Thoracic aorta (tissue), 2 donors: ENCODE measurements around the gene CACYBP. TPM values are rescaled to one million over a fixed set of nuclear protein-coding genes. Genes with fewer than 3 reads are reported as not detected.

Experiments used
- ATAC-seq: fragments of 150-250 bp; one replicate; pipeline ENCODE4 v1.8.0; 2017; ENCODE audit warnings: low read depth; ENCODE audit not compliant: insufficient number of reproducible peaks, low FRiP score
- DNase-seq: peaks from one replicate; pipeline ENCODE4 v3.0.0-alpha.2; 2020; ENCODE audit warnings: low spot score
- H3K27ac ChIP-seq, 2 donors: fragments of 200-600 bp; sonication (generic); 1 replicate in 1 of 2; 2 replicates in 1 of 2; pipeline ENCODE4 v1.5.1; 2016; ENCODE audit warnings: mild to moderate bottlenecking in 2 of 2, moderate library complexity in 2 of 2
- H3K27me3 ChIP-seq: fragments of 200-600 bp; sonication (generic); replicated peaks from 2 replicates; pipeline ENCODE4 v1.6.0; 2016; ENCODE audit warnings: mild to moderate bottlenecking; ENCODE audit not compliant: insufficient read depth
- H3K36me3 ChIP-seq: fragments of 200-600 bp; sonication (generic); one replicate; pipeline ENCODE4 v1.5.1; 2016
- H3K4me1 ChIP-seq, 2 donors: fragments of 200-600 bp; sonication (generic); 1 replicate in 1 of 2; 2 replicates in 1 of 2; pipeline versions ENCODE4 v1.5.1 to v1.6.0; 2016; ENCODE audit warnings: low read depth in 2 of 2, mild to moderate bottlenecking in 1 of 2; ENCODE audit not compliant: control insufficient read depth in 1 of 2
- H3K4me3 ChIP-seq: fragments of 200-600 bp; sonication (generic); 2 replicates; pipeline ENCODE4 v1.5.1; 2016; ENCODE audit warnings: mild to moderate bottlenecking
- H3K9me3 ChIP-seq: fragments of 200-600 bp; sonication (generic); 2 replicates; pipeline ENCODE4 v1.5.1; 2016
- total RNA-seq, 2 donors: library from RNA; depleted of rRNA; stranded (reverse); fragments of >200 nt; gene quantifications; one replicate each; pipeline versions ENCODE4 v1.1.0 to v1.2.3, GENCODE V29; 2016
- TF ChIP-seq, protein P1 (sequence below): fragments of 200-600 bp; sonication (generic); IDR thresholded peaks from one replicate; pipeline ENCODE4 v1.5.1; 2019; ENCODE audit warnings: antibody characterized with exemption

The CACYBP gene
- total RNA-seq, 2 donors from 2014 or later: 54.8 to 55.0 TPM

DNA sequence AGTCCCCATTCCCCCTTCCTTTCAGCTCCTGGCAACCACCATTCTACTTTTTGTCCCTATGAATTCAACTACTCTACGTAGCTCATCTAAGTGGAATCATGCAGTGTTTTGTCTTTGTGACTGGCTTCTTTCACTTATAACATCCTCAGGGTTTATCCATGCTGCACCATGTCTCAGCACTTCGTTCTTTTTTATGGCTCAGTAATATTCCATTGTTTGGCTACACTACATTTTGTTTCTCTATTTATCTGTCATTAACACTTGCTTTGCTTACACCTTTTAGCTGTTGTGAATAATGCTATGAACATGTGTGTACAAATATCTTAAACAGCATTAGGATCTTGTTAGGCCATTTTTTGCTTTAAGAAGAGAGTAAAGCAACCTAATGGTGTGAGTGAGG lies 25.0 kb downstream of the CACYBP start:
- Histone ChIP-seq H3K4me3 (no peak overlapping the region), H3K9me3 (no peaks in the 10 kb centered on the region), H3K27ac (no peak overlapping the region), H3K36me3 (no peaks in the 10 kb centered on the region), H3K4me1 (peaks cover 5 to 13% of the 10 kb centered on the region in 2 donors), H3K27me3 (no peaks in the 10 kb centered on the region)
- no peak for ATAC-seq
- no peak for DNase-seq
- TF ChIP-seq, protein P1, sequence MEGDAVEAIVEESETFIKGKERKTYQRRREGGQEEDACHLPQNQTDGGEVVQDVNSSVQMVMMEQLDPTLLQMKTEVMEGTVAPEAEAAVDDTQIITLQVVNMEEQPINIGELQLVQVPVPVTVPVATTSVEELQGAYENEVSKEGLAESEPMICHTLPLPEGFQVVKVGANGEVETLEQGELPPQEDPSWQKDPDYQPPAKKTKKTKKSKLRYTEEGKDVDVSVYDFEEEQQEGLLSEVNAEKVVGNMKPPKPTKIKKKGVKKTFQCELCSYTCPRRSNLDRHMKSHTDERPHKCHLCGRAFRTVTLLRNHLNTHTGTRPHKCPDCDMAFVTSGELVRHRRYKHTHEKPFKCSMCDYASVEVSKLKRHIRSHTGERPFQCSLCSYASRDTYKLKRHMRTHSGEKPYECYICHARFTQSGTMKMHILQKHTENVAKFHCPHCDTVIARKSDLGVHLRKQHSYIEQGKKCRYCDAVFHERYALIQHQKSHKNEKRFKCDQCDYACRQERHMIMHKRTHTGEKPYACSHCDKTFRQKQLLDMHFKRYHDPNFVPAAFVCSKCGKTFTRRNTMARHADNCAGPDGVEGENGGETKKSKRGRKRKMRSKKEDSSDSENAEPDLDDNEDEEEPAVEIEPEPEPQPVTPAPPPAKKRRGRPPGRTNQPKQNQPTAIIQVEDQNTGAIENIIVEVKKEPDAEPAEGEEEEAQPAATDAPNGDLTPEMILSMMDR: no peak

DNA sequence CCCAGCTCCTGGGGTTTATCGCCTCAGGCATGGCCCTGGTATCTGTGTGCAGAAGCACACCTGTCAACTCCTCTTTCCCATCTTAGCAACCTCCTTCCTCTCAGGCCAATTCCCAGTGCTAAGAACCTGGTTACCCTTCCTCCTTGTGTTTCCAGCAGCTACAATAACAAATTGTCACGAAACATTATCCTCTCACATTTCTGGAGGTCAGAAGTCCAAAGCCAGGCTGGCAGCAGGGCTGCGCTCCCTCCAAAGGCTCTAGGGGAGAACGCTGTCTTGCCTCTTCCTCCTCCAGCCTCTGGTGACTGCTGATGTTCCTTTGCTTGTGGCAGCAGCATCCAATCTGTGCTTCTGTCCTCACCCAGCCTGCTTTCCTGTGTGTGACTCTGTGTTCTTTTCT lies 34.2 kb downstream of the CACYBP start:
- H3K27ac ChIP-seq: no peak overlapping the region
- TF ChIP-seq, protein P1: no peak
- no peak overlapping the region for H3K4me3 ChIP-seq
- ATAC-seq (no peak), DNase-seq (no peak)
- no peaks in the 10 kb centered on the region for H3K4me1 ChIP-seq
- H3K27me3 ChIP-seq: no peaks in the 10 kb centered on the region
- no peaks in the 10 kb centered on the region for H3K9me3 ChIP-seq
- H3K36me3 ChIP-seq: no peaks in the 10 kb centered on the region

DNA sequence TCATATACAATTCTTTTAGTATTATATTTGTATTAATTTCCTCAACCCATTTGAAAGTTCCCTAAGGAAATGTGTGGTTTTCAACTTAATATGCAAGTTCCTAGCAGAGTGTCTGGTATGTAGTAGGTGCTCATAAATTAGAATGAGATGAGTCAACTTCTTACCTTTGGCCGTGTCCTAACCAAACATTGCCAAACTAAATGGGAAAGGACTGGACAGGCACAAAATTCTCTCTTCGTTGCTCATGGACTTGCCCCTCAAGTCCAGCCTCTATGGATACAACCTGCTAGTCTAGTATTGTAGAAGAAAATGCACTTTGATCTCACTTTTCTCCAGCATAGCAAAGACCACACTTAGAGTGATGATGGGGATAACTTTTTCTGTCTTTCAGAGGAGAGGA lies 35.0 kb downstream of the CACYBP start:
- Histone ChIP-seq H3K4me3 (no peak overlapping the region), H3K36me3 (no peaks in the 10 kb centered on the region), H3K4me1 (no peaks in the 10 kb centered on the region), H3K9me3 (no peaks in the 10 kb centered on the region), H3K27me3 (no peaks in the 10 kb centered on the region), H3K27ac (no peak overlapping the region)
- ATAC-seq (no peak), DNase-seq (no peak)
- TF ChIP-seq, protein P1: no peak

DNA sequence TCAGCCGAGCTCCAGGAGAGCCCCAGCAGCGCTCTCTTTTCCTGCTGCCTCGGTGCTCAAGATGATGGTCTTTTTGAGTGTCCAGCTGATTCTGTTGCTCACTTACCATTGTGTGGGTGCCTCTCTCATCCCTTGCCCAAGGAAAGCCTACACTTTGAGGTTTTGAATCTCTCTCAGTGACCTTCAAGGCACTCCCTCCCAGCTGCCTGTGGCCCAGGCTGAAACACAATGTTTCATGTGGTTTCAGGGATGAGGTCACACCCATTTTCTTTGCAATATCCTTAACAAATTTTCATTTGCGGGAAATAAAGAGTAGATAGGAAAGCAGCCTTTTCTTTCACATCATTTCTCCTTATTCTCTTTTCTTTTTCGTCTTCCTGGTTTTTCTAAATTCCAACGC lies 36.1 kb downstream of the CACYBP start:
- H3K4me1 ChIP-seq: no peaks in the 10 kb centered on the region
- no peaks in the 10 kb centered on the region for H3K36me3 ChIP-seq
- no peak overlapping the region for H3K27ac ChIP-seq
- ATAC-seq (no peak), DNase-seq (no peak)
- H3K4me3 ChIP-seq: no peak overlapping the region
- H3K9me3 ChIP-seq: no peaks in the 10 kb centered on the region
- no peaks in the 10 kb centered on the region for H3K27me3 ChIP-seq
- TF ChIP-seq, protein P1: no peak

DNA sequence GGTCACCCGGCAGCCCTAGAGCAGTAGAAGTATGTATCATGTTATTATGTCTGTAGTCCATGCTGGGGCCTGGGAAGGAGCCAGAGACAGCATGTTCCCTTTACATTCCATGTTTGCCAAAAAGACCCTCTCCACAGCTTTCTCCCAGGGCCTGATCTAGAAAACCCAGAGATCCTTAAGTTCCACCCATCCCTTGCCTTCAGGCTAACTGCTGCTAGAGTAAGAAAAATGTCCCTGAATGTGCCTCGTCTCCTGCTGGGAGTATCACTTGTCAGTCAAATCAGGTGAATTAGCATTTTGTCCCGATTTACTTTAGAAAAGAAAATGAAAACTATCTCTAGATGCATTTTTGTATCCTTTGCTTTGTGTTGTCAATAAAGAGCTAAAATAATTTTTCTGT lies 36.7 kb downstream of the CACYBP start:
- TF ChIP-seq, protein P1: no peak
- H3K9me3 ChIP-seq: no peaks in the 10 kb centered on the region
- DNase-seq (no peak), ATAC-seq (no peak)
- H3K4me3 ChIP-seq: no peak overlapping the region
- H3K27ac ChIP-seq: no peak overlapping the region
- no peaks in the 10 kb centered on the region for H3K27me3 ChIP-seq
- H3K4me1 ChIP-seq: no peaks in the 10 kb centered on the region
- H3K36me3 ChIP-seq: no peaks in the 10 kb centered on the region
